NCI-H2029 treated with DMSO at 0.1 percent for 48 hours (cell line): Measurements from ENCODE around the gene VWA1.
"Not testable (repeated sequence)": the region's sequence is repeated elsewhere in the genome, so short reads cannot be mapped to it uniquely, and the experiment has no call there.

ENCODE experiments used
- DNase-seq: peaks from one replicate; lab custom pipeline; 2025; lab: John Stamatoyannopoulos, UW

The VWA1 gene

DNA sequence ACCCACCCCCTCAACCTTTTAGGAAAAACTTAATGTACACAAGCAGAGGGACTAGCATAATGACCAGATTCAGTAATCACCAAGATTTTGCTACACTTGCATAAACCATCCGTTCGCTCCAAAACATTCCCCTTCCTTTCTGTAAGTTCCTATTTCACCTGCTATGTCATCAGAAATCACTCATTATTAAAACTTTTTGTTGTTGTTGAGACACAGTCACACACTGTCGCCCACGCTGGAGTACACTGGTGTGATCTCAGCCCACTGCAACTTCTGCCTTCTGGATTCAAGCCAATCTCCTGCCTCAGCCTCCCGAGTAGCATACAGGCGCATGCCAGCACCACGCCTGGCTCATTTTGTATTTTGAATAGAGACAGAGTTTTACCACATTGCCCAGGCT lies 31.8 kb upstream of the VWA1 start:
- DNase-seq = no peak

DNA sequence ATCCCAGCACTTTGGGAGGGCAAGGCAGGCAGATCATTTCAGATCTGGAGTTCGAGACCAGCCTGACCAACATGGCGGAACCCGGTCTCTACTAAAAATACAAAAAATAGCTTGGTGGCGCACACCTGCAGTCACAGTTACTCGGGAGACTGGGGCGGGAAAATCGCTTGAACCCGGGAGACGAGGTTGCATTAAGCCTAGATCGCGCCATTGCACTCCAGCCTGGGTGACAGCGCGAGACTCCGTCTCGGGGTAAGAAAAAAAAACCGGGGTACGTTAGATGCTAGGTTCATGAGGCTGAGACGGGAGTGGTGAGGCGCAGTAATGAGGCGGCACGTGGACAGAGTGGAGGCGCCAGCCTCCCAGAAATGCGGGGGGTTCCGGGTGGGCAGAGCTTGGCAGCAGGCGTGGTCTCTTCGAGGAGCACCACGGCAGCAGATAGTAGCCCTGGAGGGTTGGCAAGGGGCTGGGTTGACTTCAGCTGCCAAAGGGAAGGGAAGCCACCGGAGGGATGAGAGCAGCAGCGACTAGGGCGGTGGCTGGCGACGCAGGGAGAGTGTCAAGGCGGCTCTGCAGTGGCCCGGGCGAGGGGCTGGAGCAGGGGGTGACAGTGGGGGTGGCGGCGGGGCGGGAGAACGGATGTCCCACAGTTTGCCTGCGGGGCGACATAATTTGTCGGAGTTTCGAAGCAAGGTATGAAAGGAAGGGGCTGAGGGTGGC lies 29.2 kb upstream of the VWA1 start:
- no peak for DNase-seq

DNA sequence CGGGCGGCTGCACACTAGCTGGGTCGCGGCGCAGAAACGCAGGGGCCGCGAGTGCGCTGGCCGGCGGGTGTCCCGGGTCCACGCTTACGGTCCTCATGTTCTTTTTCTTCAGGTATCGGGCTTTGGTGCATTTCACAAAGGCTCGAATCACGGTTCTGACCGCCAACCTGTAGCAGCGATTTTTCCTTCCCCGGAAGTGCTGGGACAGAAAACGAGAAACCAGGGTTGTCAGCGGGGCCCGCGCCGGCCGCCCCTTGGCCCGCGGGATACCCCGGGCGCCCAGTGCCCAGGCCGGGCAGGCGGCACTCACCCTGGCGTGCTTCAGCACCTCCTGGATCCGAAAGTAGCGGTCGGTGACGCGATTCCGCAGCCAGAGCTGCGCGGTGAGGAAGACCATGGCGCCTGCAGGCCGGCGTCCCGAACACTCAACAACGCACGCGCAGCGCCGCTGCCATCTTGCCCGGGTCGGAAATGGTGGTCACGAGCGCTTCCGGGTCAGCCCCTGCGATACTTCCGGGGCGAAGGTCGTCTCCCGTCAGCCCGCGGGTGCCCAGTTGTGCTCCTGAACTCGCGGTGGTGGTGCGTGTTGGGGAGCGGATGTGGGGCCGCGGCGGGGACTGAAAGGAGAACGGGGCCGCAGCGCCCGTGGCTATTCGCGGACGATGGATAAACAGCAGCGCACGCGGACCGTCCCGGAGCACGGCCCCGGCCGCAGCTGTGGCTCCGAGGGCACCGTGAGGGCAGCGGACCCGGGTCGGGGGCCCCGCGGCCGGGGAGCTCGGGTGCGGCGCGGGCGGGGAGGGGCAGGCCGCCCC lies 28.5 kb upstream of the VWA1 start, which contains the start of gene MRPL20:
Gene MRPL20, minus strand, starts transcription at position 473 of the 815 bp plus-strand sequence. Its CDS starts 76 bp downstream, at position 397.
- DNase-seq = peak; percentile 44

- DNase-seq = no peak
These were observed 27.7 kb upstream of the VWA1 start for GRCh38 chr1:1407636-1408318.

GRCh38 chr1:1410238-1410637 lies 25.3 kb upstream of the VWA1 start:
- not testable (repeated sequence) for DNase-seq

- no peak for DNase-seq
These were observed 23.9 kb upstream of the VWA1 start for GRCh38 chr1:1411626-1412025.

DNA sequence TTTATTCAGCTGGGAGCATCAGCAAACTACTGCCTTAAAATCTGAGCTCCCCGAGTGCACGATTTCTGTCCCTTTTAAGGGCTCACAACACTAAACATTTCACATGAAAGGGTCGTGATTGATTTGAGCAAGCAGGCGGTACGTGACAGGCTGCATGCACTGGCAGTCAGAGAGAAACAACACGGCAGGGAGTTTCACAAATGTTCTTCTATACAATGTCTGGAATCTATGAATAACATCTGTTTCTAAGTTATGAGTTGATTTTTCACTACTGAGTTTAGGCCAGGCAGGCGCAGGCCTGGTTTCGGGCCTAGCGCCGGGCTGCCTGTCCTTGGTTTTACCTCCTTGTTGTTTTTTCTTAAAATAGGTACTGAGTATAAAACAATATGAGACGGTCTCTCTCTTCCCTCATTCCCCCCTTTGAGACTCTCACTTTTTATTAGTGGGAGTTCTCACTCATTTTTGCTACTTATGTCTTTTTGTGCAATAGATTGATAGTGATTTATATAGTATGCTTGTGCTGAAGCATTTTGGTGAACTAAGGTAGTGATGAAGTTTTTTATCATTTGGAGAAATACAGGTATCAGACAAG lies 23.1 kb upstream of the VWA1 start:
- DNase-seq = not testable (repeated sequence)

DNA sequence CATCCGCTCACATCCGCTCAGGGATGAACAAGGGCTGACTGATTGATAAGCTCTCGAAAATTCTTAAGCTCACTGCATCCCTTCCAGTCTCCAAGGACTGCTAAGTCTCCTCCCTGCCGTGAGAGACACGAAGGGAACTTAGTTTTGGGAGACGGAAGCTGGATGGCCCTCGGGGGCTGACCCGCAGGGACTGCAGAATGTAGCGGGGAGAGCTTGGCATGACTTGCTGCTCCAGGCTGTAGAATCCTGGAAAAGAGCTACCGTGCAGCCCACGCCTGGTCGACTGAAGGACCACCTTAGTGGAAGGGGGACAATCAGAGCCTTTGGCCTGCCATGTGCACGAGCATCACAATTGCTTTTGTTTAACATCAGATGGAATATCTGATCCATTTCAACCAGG lies 19.7 kb upstream of the VWA1 start:
- DNase-seq = no peak

DNA sequence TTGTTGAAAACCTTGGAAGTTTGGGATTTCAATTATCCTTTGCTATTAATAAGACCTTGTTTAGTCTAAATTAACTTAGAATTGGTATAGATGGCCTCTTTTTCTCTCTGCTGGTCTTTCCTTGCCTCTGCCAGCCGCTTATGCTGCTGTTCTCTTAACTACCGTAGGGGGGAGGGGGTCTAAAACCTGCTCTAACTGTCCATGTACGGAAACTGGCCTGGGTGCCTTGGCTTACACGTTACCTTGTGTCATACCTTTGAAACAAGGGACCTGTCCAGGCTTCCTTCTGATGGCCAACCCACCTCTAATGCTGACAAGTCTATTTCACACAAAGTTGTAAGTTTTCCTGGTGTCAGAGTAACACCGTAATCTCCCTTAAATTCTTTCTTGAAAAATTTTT lies 18.1 kb upstream of the VWA1 start:
- DNase-seq = not testable (repeated sequence)

GRCh38 chr1:1417825-1418463 lies 17.5 kb upstream of the VWA1 start:
- DNase-seq = not testable (repeated sequence)

- DNase-seq = no peak
These were observed 16.8 kb upstream of the VWA1 start for GRCh38 chr1:1418464-1419362.

DNA sequence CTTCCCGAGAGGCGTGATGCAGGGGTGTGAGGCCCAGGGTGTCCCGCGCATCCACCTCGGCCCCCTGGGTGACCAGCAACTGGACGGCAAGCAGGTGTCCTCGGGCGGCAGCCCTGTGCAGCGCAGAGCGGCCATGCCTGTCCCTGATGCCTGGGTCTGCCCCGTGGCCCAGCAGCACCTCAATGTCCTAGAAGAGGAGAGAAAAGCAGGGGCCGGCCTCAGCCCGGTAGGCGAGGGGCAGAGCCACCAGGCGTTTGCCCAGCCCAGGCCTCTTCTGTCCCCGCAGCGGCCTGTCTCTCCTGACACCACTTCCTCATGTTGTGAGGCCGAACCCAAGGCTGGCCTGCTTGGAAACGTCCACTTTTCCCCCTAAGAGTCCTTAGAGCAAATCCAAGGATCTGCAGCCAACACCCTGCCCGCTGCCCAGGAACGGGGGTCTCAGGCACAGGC lies 16.1 kb upstream of the VWA1 start:
- no peak for DNase-seq

DNA sequence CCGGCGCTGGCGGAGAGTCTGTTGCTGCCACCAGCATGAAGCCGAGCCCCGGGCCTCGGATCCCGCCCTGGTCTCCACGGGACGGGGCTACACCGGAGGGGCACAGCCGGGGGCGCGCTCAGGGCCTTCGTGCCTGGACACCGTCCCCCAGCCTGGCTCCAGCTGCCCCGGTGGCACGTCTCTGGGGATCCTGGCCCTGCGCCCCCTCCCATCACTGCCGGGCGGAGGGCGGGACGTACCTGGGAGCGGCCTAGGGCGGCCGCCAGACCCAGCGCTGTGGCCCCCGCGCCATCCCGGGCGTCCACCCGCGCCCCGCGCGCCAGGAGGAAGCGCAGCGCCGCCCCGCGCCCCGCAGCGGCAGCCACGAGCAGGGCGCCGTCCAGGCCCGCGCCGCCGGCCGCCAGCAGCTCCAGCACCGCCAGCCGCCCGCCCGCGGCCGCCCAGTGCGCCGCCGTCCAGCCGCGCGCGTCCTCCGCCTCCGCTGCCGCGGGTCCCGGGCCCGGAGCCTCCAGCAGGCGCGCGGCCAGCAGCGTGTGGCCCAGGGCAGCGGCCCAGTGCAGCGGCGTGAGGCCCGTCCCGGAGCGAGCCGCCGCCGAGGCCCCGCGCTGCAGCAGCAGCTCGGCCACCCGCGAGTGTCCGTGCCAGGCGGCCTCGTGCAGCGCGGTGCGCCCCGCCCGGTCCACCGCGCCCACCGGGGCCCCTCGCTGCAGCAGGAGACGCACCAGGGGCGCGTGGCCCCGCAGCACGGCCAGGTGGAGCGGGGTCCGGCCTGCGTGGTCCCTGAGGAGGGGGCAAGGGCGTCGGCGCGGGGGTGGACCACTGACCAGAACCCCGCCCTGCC lies 15.5 kb upstream of the VWA1 start:
- DNase-seq = no peak

DNA sequence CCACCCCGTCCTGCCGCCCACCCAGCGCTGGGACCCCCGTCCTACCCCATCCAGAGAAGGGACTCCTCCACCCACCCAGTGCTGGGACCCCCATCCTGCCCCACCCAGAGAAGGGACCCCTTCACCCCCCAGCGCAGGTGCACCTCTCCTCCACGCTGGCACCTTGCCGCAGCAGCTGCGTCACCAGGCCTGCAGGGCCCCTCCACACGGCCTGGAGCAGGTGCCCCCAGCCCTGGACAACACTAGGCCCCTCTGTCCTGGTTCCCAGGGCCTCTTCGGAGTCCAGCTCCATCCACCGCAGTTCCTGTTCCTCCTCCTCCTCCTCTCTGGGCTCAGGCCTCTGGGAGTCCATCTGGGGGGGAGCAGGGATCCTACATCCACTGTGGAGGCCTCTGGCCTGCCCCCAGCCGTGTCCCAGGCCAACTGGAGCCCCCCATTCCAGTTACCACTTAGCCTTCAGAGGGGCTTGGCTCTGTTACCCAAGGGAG lies 14.8 kb upstream of the VWA1 start:
- DNase-seq = no peak

DNA sequence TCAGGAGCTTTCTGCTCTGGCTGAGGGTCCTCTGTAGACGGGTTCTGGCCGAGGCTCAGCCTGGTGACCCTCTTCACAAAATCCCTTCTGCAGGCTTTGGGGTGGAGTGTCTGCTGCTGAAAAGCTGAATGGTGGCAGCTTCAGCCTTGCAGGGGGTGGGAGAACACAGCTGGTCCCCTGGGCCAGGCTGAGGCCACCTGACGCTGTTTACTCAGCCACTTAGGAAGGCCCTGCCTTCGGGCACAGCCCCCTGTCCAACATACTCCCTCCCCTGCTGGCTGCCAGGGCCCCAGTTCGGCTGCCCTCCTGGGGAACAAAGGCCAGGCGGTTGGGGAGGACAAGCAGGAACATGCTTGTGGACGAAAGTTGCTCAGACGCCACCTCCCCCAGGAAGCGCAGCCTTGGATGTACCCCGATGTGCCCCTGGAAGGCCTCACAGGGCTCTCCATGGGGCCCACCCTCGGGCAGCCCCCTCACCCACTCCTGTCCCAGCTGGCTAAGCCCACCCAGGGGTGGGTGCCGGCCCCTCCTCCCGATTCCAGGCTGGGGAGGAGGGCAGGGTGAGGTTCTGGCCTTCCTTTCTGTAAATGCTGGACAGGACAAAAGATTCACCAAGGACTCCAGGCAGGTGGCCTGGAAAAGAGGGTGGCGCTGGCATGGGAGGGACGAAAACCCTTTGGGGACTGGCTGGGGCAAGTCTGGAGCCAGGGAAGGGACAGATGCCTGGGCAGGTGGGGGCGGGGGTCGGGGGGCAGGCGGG lies 14.2 kb upstream of the VWA1 start, which contains the start of gene ANKRD65:
Gene ANKRD65, minus strand, starts transcription at position 130 of the 760 bp plus-strand sequence. CDS start 271 bp downstream, outside the sequence.
- DNase-seq = no peak

GRCh38 chr1:1421907-1422464 lies 13.5 kb upstream of the VWA1 start:
- DNase-seq = no peak

DNA sequence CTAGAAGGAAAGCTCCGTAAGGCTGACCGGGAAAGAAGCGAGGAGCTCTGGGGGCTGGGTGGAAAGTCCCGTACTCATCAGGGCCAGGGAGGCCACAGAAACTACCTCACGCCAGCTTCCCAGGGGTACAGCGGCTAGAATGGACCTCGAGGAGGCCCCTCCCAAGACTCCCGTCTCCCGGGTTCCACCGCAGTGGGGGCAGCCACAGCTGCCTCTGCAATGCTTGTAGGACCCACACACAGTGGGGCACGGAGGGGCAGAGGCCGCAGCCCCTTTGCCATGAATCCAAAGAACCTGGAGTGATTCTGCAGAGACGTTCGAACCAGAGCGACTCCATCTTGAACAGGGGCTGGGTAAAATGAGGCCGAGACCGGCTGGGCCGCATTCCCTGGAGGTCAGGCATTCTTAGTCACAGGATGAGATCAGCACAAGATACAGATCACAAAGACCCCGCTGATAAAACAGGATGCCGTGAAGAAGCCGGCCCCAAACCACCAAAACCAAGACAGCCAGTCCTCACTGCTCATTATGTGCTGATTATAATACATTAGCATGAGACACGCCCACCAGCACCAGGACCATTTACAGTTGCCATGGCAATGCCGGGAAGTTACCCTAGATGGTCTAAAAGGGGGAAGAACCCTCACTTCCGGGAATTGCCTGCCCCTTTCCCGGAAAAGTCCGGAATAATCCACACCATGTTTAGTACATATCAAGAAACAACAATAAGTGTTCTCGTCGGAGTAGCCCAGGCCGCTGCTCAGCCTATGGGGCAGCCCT lies 12.8 kb upstream of the VWA1 start:
- no peak for DNase-seq

- DNase-seq = no peak
These were observed 12.3 kb upstream of the VWA1 start for GRCh38 chr1:1423245-1423597.
